ENCODE measurements around the gene PPP1R15B.
A peak's percentile ranks its signal among the peaks of the same experiment; 100 is the strongest.

The PPP1R15B gene

DNA sequence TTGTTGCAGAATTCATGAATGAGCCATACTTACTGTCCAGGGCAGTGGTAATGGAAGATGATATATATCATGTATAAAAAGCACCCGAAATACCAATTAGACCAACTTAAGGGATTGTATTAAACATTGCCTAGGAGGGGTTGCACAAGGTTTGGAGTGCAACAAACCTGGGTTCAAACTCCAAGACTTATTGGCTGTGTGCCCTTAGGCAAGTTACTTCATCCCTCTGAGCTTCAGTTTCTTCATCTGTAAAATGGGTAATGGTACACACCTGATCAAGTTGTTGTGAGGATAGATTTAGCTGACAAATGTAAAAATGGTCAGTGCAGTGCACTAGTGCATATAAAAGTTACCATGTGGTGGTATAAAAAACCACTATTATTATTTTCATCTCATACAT is 9.8 kb upstream of the PPP1R15B start:
- TF ChIP-seq RAD21 (IDR thresholded peaks at IDR 0.05; ENCODE audit: low read depth) (no peak), TEAD4 (IDR thresholded peaks at IDR 0.05) (no peak), TCF12 (IDR thresholded peaks at IDR 0.05; ENCODE audit: low read depth) (no peak)

DNA sequence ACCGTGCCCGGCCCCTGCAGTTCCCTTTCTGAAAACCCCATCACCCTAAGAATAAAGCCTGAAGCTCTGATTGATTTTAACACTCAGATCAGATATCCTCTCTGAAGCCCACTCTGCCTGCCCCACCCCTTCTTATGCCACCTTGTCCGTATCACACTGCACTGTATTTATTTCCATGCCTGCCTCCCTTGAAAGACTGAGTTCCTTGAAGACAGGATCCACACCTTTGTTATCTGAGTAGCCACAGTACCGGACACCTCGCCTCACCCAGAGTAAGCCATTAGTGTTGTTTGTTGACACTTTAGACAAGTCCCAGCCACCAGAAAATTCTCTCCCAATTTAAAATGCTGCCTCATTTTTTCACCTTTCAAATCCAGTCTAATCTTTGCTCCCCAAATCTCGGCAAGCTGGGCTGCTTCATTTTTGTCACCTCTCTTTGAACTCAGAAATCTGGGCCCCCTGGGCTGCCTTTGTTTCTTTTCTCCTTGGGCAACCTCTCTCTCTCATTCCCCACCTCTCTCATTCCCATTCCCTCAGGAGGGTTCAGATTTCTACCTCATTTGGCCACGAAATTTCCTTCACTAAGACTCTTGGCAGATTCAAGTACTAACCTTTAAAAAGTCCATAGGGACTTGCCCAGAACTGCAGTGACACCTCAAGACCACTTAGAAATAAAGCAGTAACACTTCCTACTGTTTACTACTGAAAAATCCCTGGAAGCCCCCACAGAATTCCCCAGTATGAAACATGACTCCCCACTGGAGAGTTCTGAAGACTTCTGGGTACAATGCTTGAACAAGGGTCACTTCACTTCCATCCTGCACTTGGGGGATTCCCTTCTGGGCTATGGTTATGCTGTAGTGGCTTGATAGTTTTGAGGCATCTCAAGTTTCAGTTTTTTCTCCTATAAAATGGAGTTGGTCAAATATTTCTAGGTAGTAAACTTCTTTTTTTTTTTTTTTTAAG is 8.7 kb upstream of the PPP1R15B start:
- TF ChIP-seq FOXM1 (IDR thresholded peaks at IDR 0.05; ENCODE audit: borderline replicate concordance, low read depth) (no peak), ZBTB7A (IDR thresholded peaks at IDR 0.05; ENCODE audit: low read depth) (0 out of 2 replicates have a peak, but pooled peaks have one; percentile 30)
- TF ChIP-seq, protein P1, sequence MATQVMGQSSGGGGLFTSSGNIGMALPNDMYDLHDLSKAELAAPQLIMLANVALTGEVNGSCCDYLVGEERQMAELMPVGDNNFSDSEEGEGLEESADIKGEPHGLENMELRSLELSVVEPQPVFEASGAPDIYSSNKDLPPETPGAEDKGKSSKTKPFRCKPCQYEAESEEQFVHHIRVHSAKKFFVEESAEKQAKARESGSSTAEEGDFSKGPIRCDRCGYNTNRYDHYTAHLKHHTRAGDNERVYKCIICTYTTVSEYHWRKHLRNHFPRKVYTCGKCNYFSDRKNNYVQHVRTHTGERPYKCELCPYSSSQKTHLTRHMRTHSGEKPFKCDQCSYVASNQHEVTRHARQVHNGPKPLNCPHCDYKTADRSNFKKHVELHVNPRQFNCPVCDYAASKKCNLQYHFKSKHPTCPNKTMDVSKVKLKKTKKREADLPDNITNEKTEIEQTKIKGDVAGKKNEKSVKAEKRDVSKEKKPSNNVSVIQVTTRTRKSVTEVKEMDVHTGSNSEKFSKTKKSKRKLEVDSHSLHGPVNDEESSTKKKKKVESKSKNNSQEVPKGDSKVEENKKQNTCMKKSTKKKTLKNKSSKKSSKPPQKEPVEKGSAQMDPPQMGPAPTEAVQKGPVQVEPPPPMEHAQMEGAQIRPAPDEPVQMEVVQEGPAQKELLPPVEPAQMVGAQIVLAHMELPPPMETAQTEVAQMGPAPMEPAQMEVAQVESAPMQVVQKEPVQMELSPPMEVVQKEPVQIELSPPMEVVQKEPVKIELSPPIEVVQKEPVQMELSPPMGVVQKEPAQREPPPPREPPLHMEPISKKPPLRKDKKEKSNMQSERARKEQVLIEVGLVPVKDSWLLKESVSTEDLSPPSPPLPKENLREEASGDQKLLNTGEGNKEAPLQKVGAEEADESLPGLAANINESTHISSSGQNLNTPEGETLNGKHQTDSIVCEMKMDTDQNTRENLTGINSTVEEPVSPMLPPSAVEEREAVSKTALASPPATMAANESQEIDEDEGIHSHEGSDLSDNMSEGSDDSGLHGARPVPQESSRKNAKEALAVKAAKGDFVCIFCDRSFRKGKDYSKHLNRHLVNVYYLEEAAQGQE (IDR thresholded peaks at IDR 0.05; ENCODE audit: low read depth): no peak

GRCh38 chr1:204419064-204419403 is 7.4 kb upstream of the PPP1R15B start:
- TF ChIP-seq ZBTB7A (IDR thresholded peaks at IDR 0.05; ENCODE audit: low read depth) (no peak), YY1 (IDR thresholded peaks at IDR 0.05; ENCODE audit: low read depth) (no peak), TEAD4 (IDR thresholded peaks at IDR 0.05) (peak; percentile 74), NFIC (IDR thresholded peaks at IDR 0.05) (peak; percentile 36; the same call in 1 of the 2 replicates), TCF12 (IDR thresholded peaks at IDR 0.05; ENCODE audit: low read depth) (no peak)
- TF ChIP-seq, protein P2, sequence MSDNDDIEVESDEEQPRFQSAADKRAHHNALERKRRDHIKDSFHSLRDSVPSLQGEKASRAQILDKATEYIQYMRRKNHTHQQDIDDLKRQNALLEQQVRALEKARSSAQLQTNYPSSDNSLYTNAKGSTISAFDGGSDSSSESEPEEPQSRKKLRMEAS (IDR thresholded peaks at IDR 0.05): peak; percentile 51

- no peak for TF ChIP-seq NFIC (IDR thresholded peaks at IDR 0.05)
- TF ChIP-seq, protein P2 (IDR thresholded peaks at IDR 0.05): 0 out of 2 replicates have a peak, but pooled peaks have one; percentile 4
Observed at GRCh38 chr1:204418174-204419063, 6.8 kb upstream of the PPP1R15B start.

DNA sequence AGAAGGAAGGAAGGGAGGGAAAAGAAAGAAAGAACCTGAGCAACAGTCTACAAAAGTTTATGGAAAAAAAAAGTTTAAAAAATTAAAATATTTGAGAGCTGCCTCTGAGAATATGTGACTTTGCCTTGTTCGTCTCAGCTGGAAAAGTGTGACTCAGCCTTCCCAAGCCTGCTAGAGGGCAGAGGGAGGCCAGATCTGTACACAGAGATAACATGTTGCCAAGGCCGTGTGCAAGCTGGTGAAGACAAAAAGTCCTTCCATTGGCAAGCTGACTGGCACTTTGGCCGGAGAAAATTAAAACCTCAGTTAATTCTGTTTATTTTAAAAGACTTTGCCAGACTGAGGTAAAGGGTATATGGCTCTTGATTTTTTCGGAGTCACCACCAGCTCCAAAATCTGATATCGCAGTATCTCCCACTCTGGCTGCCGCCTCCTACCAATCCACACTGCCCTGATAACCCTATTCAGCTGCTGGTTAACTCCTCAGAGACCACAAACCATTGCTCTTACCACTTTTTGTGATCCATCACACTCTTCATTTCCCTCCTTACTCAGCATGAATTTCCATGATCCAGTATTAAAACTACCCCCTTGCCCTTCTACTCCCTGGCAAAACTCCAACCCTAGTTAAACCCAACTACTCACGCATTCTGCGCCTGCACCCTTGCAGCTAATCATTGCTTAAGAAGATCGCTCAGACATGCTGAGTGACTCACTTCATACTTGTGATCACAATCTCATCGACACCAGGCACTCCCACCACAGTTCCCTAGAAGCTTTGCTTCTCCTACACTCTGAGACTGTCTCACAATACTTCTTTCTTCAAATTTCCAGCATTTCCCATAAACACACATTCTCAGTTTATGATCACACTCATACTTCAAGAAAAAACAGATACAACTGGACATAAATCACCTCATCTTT is 5.7 kb upstream of the PPP1R15B start:
- TF ChIP-seq TCF12 (IDR thresholded peaks at IDR 0.05; ENCODE audit: low read depth) (no peak; the same call in 1 of the 2 replicates), CEBPB (IDR thresholded peaks at IDR 0.05) (no peak), EGR1 (IDR thresholded peaks at IDR 0.05) (no peak), RAD21 (IDR thresholded peaks at IDR 0.05; ENCODE audit: low read depth) (no peak), YY1 (IDR thresholded peaks at IDR 0.05; ENCODE audit: low read depth) (no peak), CREB1 (IDR thresholded peaks at IDR 0.05; ENCODE audit: low read depth) (no peak), TAF1 (IDR thresholded peaks at IDR 0.05; ENCODE audit: low read depth) (no peak), EP300 (IDR thresholded peaks at IDR 0.05; ENCODE audit: borderline replicate concordance) (peak; percentile 13; the same call in 1 of the 2 replicates), ZBTB7A (IDR thresholded peaks at IDR 0.05; ENCODE audit: low read depth) (no peak), FOXM1 (IDR thresholded peaks at IDR 0.05; ENCODE audit: borderline replicate concordance, low read depth) (no peak), USF1 (IDR thresholded peaks at IDR 0.05) (no peak), NFIC (IDR thresholded peaks at IDR 0.05) (peak; percentile 34), TEAD4 (IDR thresholded peaks at IDR 0.05) (0 out of 2 replicates have a peak, but pooled peaks have one; percentile 31)
- TF ChIP-seq, protein P2 (IDR thresholded peaks at IDR 0.05): 0 out of 2 replicates have a peak, but pooled peaks have one; percentile 31
- TF ChIP-seq, protein P1 (IDR thresholded peaks at IDR 0.05; ENCODE audit: low read depth): no peak

Measured in Ishikawa (cell line).